Stomach (tissue), 9 donors: ENCODE data around the gene FBXL16. TPM values are rescaled to one million over a fixed set of nuclear protein-coding genes. Genes with fewer than 3 reads are reported as not detected.

Experiments
- DNase-seq, 2 donors: peaks; one replicate each; pipeline versions ENCODE4 v3.0.0 to v3.0.0-alpha.2; 2013 to 2019
- H3K27ac ChIP-seq, 5 donors: fragments of 200-600 bp in 4 of 5; sonication (generic) in 4 of 5; one replicate each; pipeline ENCODE4 v1.5.1; 2013 to 2019; ENCODE audit warnings: mild to moderate bottlenecking in 1 of 5, moderate library complexity in 1 of 5
- H3K27me3 ChIP-seq, 3 donors: fragments of 200-600 bp; sonication (generic); one replicate each; pipeline ENCODE4 v1.5.1; 2017 to 2019; ENCODE audit warnings: mixed run types in 1 of 3
- H3K36me3 ChIP-seq, 4 donors: fragments of 200-600 bp; sonication (generic); 1 replicate in 3 of 4; 2 replicates in 1 of 4; pipeline ENCODE4 v1.5.1; 2016 to 2019
- H3K4me1 ChIP-seq, 4 donors: fragments of 200-600 bp; sonication (generic); one replicate each; pipeline ENCODE4 v1.5.1; 2016 to 2019
- H3K4me3 ChIP-seq, 4 donors: fragments of 200-600 bp; sonication (generic) in 3 of 4; one replicate each; pipeline ENCODE4 v1.5.1; 2016 to 2019; ENCODE audit warnings: mild to moderate bottlenecking in 1 of 4
- H3K9me3 ChIP-seq, 4 donors: fragments of 200-600 bp; sonication (generic); one replicate each; pipeline ENCODE4 v1.5.1; 2016 to 2019
- EP300 ChIP-seq: sonication (generic); formaldehyde crosslinking; IDR thresholded peaks from one replicate; pipeline ENCODE4 v1.6.1; 2017; ENCODE audit warnings: antibody characterized with exemption
- POLR2A ChIP-seq, 4 donors: fragments of 450-650 bp; IDR thresholded peaks; one replicate each; pipeline ENCODE4 v1.6.1; 2016; ENCODE audit warnings: antibody characterized with exemption in 4 of 4, control low read depth in 2 of 4, mild to moderate bottlenecking in 1 of 4, moderate library complexity in 1 of 4
- POLR2AphosphoS5 ChIP-seq, 3 donors: sonication (generic); formaldehyde crosslinking; IDR thresholded peaks; one replicate each; pipeline ENCODE4 v1.6.1; 2016; ENCODE audit warnings: antibody characterized with exemption in 3 of 3
- WGBS, 5 donors: extraction: QIAGEN DNeasy Blood & Tissue Kit in 3 of 5; methylation state at CpG; one replicate each; pipeline versions ENCODE4 v1.1.5 to v1.1.7; 2013 to 2018; 5-methylcytosine and 5-hydroxymethylcytosine counted together
- intact Hi-C: fragments of 100-400 bp; cut with DNase I; formaldehyde crosslinking; loops from one replicate; pipeline ENCODE4 v1.15.1; 2023; ENCODE audit warnings: low total_unique reads
- polyA plus RNA-seq, 3 donors: library from polyadenylated mRNA; stranded (reverse); fragments of 200-250 nt; gene quantifications; one replicate each; pipeline ENCODE4 v1.2.3, GENCODE V29; 2013
- total RNA-seq, 5 donors: library from RNA; depleted of rRNA; stranded (reverse); fragments of >200 nt; gene quantifications; one replicate each; pipeline versions ENCODE4 v1.1.0 to v1.2.3, GENCODE V29; 2014 to 2016
- TF ChIP-seq, protein P1 (sequence below), 7 experiments: fragments of 450-650 bp in 4 of 7; fragments of 200-600 bp in 3 of 7; sonication (generic) in 3 of 7; IDR thresholded peaks; one replicate each; pipeline ENCODE4 v1.5.1; 2016 to 2019; ENCODE audit warnings: antibody characterized with exemption in 7 of 7, control low read depth in 2 of 7, mild to moderate bottlenecking in 1 of 7
- donor health status: healthy with polysubstance abuse.
- donor health status: Bipolar disorder and iron deficiency.
- donor health status: healthy.

The FBXL16 gene
- total and polyA plus RNA-seq, 8 donors: 0.37 to 3.6 (median 0.72) TPM; not detected in 3

DNA sequence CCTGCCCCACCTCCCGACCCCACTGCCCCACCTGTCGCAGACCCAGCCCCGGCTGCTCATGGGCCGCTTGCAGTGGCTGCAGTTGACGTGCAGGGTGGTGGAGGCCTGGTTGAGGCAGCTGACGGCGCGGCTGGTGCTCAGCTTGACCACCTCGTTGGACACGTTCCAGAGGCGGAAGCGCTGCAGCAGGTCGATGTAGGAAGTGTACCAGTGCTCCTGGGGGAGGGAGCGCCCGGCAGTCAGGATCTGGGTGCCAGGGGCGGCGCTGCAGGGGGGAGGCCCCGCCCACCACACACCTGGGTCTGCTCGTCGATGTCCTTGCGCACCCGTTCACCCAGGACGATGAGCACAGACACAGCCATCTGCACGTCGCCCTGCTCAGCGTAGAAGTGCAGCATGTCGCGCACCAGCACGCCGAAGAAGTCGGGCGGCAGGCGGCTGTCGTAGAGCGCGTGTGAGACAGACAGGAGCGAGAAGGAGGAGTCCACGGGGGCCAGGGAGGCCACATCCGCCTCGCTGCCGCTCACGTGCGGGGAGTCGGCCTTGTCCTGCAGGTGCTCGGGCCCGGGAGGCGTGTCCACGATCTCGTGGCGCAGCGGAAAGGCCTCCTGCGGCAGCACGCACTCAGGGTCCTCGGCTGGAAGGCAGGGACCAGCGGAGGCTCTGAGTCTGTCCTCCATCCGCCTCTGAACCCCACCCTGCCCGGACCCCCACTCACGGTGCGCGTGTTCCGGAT lies 20.5 kb downstream of the FBXL16 start:
- peaks cover 32 to 52% (median 41%) of the 10 kb centered on the region in 4 donors for H3K36me3 ChIP-seq
- H3K4me3 ChIP-seq: peak overlapping the region; percentile 62 to 88 (median 78)
- DNase-seq: no peak

DNA sequence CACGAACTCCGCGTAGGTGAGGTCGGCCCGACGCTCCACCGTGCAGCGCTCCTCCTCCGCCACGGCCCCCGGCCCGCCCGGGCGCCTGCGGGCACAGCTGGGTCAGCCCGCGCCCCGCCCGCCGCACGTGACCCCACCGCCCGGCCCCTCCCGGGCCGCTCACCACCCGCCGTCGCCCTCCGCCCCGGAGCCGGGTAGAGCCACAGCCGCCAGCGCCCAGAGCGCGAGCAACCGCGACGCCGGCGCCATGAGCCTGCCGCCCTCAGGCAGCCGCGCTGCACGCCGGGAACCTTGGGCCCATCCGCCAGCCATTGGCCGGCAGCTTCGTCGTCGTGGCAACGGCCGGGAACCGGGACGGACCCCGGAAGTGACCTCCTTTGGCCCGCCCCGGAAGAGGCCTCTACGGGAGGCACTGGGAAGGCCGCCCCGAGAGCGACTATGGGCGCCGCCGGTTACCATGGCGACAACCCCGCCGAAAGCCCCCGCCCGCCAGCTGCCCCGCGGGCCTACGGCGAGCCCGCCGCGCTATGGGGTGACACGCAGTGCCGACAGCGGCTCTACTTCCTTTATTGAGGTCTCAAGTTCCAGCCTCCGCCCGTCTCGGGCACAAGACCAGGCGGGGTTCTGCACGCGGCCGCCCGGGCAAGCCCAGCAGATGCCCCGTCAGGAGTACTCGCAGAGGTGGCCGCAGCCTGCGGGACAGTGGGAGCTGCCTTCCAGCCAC lies 21.4 kb downstream of the FBXL16 start, which contains the start of gene JMJD8:
Gene JMJD8 (minus strand): TSS at position 264 of the 724 bp plus-strand sequence. CDS start 15 bp downstream, at position 249.
- H3K4me1 ChIP-seq: peaks cover 50 to 83% (median 73%) of the 10 kb centered on the region in 4 donors
- no peaks in the 10 kb centered on the region for H3K27me3 ChIP-seq
- peaks cover 32 to 52% (median 41%) of the 10 kb centered on the region in 4 donors for H3K36me3 ChIP-seq
- H3K9me3 ChIP-seq: no peaks in the 10 kb centered on the region
- no peak for TF ChIP-seq EP300
- peak; percentile 71 to 97 (median 73) for TF ChIP-seq POLR2AphosphoS5 (IDR thresholded peaks at IDR 0.05)
- intact Hi-C loops: no loop called here
- DNase-seq: peak; percentile 98 to 99
- WGBS, 5 donors: 1 to 3% (median 2%) methylated on average over 37 to 91 of the region's 91 CpGs; no CpG with 5 or more reads in 1 of the 5 donors
- peak within 1 kb of the TSS; percentile 62 to 88 (median 78) for H3K4me3 ChIP-seq
- H3K27ac ChIP-seq: peak within 1 kb of the TSS; percentile 77 to 90 (median 87)

More for the DNA sequence above, 20.5 kb downstream of the FBXL16 start:
- peak overlapping the region in 4 of 5 donors; percentile 77 to 90 (median 82) for H3K27ac ChIP-seq
- no peaks in the 10 kb centered on the region for H3K27me3 ChIP-seq
- intact Hi-C loops: no loop called here
- WGBS, 5 donors: 92 to 96% (median 93%) methylated on average over 38 to 61 of the region's 61 CpGs
- peaks cover 56 to 85% (median 77%) of the 10 kb centered on the region in 4 donors for H3K4me1 ChIP-seq
- no peaks in the 10 kb centered on the region for H3K9me3 ChIP-seq
- TF ChIP-seq POLR2AphosphoS5 (IDR thresholded peaks at IDR 0.05) (no peak), EP300 (no peak), POLR2A (IDR thresholded peaks at IDR 0.05) (no peak)
- TF ChIP-seq, protein P1, sequence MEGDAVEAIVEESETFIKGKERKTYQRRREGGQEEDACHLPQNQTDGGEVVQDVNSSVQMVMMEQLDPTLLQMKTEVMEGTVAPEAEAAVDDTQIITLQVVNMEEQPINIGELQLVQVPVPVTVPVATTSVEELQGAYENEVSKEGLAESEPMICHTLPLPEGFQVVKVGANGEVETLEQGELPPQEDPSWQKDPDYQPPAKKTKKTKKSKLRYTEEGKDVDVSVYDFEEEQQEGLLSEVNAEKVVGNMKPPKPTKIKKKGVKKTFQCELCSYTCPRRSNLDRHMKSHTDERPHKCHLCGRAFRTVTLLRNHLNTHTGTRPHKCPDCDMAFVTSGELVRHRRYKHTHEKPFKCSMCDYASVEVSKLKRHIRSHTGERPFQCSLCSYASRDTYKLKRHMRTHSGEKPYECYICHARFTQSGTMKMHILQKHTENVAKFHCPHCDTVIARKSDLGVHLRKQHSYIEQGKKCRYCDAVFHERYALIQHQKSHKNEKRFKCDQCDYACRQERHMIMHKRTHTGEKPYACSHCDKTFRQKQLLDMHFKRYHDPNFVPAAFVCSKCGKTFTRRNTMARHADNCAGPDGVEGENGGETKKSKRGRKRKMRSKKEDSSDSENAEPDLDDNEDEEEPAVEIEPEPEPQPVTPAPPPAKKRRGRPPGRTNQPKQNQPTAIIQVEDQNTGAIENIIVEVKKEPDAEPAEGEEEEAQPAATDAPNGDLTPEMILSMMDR (IDR thresholded peaks at IDR 0.05): no peak

DNA sequence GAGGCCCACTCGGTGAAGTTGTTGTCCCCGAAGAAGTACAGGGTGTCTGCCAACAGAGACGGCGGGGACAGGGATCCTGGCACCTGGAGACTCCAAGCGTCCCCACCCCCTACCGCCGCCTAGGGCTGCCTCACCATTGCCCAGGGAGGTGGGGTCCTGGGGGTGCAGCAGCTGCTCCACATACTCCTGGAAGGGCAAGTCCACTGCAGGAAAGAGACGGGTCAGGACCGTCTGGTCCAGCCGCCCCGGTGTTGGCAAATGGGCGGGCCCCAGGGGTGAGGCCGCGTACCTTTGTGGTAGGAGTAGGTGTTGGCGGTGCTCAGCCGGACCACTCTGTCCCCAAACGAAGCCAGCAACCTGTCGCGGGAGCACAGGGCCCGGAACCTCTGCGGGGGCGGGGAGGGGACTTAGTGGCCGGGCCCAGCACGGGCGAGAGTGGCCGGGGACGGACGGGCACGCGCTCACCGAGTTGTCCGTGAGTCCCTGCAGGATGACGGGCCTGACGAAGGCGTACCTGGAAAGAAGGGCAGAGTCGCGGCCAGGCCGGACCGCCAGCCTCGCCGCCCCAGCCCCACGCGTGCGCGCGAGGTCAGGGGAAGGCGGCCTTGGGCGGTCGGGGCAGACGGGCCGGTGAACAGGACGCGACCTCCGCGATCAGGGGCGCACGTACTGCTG lies 22.1 kb downstream of the FBXL16 start:
- peak overlapping the region; percentile 68 to 90 (median 78) for H3K27ac ChIP-seq
- WGBS, 5 donors: 6 to 17% (median 11%) methylated on average over 23 to 57 of the region's 57 CpGs
- DNase-seq: no peak
- TF ChIP-seq, protein P1 (IDR thresholded peaks at IDR 0.05): no peak
- TF ChIP-seq POLR2A (IDR thresholded peaks at IDR 0.05): no peak
- no peak for TF ChIP-seq EP300
- TF ChIP-seq POLR2AphosphoS5 (IDR thresholded peaks at IDR 0.05): peak in 1 of 3 donors; percentile 15
- peaks cover 43 to 83% (median 72%) of the 10 kb centered on the region in 4 donors for H3K4me1 ChIP-seq
- H3K9me3 ChIP-seq: no peaks in the 10 kb centered on the region
- H3K27me3 ChIP-seq: no peaks in the 10 kb centered on the region
- H3K4me3 ChIP-seq: peak overlapping the region; percentile 62 to 88 (median 78)
- peaks cover 32 to 52% (median 41%) of the 10 kb centered on the region in 4 donors for H3K36me3 ChIP-seq
- intact Hi-C loops: no loop called here

DNA sequence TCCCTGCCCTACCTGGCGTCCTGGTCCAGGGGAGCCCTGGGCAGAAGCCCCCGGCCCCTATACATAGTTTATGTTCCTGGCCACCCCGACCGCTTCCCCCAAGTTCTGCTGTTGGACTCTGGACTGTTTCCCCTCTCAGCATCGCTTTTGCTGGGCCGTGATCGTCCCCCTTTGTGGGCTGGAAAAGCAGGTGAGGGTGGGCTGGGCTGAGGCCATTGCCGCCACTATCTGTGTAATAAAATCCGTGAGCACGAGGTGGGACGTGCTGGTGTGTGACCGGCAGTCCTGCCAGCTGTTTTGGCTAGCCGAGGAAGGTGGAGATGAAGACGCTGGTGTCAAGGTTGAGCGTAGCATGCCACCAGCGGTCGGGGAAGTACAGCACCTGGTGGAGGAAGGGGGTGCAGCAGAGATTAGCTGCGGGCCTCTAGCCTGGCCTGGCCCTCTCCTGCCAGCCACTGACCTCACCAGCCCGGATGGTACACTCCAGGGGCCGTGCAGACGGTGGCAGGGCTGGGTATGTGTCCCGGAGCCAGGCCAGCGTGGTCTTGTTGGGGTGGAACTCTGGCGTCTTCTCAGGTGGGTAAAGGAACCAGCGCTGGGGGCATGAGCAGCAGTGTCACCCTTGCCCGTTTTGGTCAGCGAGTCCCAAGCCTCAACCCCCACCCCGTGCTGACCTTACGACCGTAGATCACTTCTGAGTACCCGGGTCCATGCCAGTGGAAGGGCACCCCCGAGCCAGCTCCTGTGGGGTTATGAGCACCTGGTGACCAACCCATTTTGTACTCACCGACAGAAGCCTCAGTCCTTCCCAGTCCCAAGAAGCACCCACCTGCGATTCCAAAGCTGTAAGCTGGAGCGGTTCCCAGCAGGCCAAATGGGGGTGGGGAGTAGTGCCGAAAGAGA lies 22.9 kb downstream of the FBXL16 start:
- no peak for DNase-seq
- intact Hi-C loops: no loop called here
- Histone ChIP-seq H3K4me1 (peaks cover 43 to 78% (median 68%) of the 10 kb centered on the region in 4 donors), H3K9me3 (no peaks in the 10 kb centered on the region), H3K4me3 (peak overlapping the region; percentile 62 to 88 (median 78)), H3K36me3 (peaks cover 32 to 48% (median 38%) of the 10 kb centered on the region in 4 donors), H3K27ac (peak overlapping the region in 3 of 5 donors; percentile 77 to 90 (median 78)), H3K27me3 (no peaks in the 10 kb centered on the region)
- TF ChIP-seq, protein P1 (IDR thresholded peaks at IDR 0.05): no peak
- TF ChIP-seq POLR2A (IDR thresholded peaks at IDR 0.05) (no peak), EP300 (no peak), POLR2AphosphoS5 (IDR thresholded peaks at IDR 0.05) (peak in 1 of 3 donors; percentile 4)
- WGBS, 5 donors: 71 to 86% (median 76%) methylated on average over 34 to 36 of the region's 36 CpGs
